ENCODE data around the gene EXO5. TPM values are rescaled to one million over a fixed set of nuclear protein-coding genes. Genes with fewer than 3 reads are reported as not detected.

EXO5 gene
- total and polyA plus RNA-seq, 2 of the 8 experiments (the other 6 are each of a cell fraction or from before 2014, with no cell fraction given): 4.4 to 8.5 TPM

DNA sequence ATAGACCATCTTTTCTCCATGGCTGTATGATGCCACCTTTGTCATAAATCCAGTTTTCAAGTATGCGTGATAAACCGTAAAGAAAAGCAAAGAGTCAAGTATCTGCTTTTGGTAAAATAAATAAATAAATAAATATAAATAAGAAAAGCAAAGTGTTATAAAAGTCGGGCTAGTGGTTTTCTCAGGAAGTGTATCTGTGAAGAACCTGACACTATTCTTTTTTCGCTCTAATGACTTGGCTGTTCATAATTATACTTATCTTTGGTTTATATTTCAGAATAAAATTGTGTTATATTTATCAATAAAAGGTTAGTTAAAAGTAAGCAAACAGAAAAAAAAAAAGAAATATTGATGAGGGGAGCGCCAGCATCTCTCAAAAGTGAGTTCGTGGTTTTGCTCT is 594 bp upstream of the EXO5 start:
- no peak for FAIRE-seq
- Histone ChIP-seq H3K23ac (ENCODE audit: insufficient read length) (no peak overlapping the region), H4K20me1 (replicated peaks in 1 of 2; ENCODE audit: control insufficient read depth in 1 of 2, insufficient read depth in 2 of 2, low read length in 2 of 2) (peaks cover 0 to 2% of the 10 kb centered on the region in 2 experiments), H3K36me3 (ENCODE audit: control insufficient read depth in 2 of 4, insufficient read depth in 4 of 4, low read length in 3 of 4) (no peaks in the 10 kb centered on the region), H2AK5ac (ENCODE audit: low read depth, low read length) (no peak overlapping the region), H3K18ac (ENCODE audit: extremely low read depth, low read length) (peak overlapping the region; percentile 15; the same call in 1 of the 2 replicates), H3K79me2 (ENCODE audit: control insufficient read depth in 1 of 2, insufficient read depth in 2 of 2, low read length in 2 of 2) (no peaks in the 10 kb centered on the region), H3K27ac (ENCODE audit: low read depth, low read length) (no peak overlapping the region), H3K27me3 (replicated peaks in 1 of 4; ENCODE audit: control insufficient read depth in 3 of 4, extremely low read depth in 1 of 4, insufficient read depth in 3 of 4, low read length in 3 of 4) (peaks cover 0 to 12% (median 9%) of the 10 kb centered on the region in 4 experiments; a peak in 6 of 7 replicates), H3K9me3 (ENCODE audit: insufficient read depth in 2 of 2, low read depth in 1 of 2, low read length in 1 of 2) (0 out of 4 replicates have a peak, but pooled peaks cover 0 to 8% of the 10 kb centered on the region in 2 experiments), H3K56ac (replicated peaks; ENCODE audit: insufficient read length, low read depth, low read length) (no peak overlapping the region), H2BK15ac (ENCODE audit: low read length) (no peak overlapping the region), H3K4ac (replicated peaks; ENCODE audit: insufficient read length, low read depth, low read length) (no peak overlapping the region), H2BK120ac (replicated peaks; ENCODE audit: low read depth, low read length) (no peak overlapping the region), H3K23me2 (ENCODE audit: low read depth, low read length) (peaks cover 7% of the 10 kb centered on the region; the same call in 1 of the 2 replicates), H3K4me1 (replicated peaks in 1 of 4; ENCODE audit: control insufficient read depth in 3 of 4, insufficient read depth in 4 of 4, low read length in 3 of 4) (0 out of 7 replicates have a peak, but pooled peaks cover 0 to 2% (median under 1%) of the 10 kb centered on the region in 4 experiments), H3K14ac (ENCODE audit: insufficient read length) (no peak overlapping the region), H4K5ac (ENCODE audit: insufficient read length, low read depth, low read length) (peak overlapping the region; percentile 8), H4K8ac (ENCODE audit: extremely low read depth, insufficient read depth, low read length) (peak overlapping the region; percentile 90; the same call in 1 of the 2 replicates), H3K9ac (replicated peaks in 1 of 4; ENCODE audit: extremely low read depth in 1 of 4, low read depth in 3 of 4, low read length in 3 of 4) (no peak overlapping the region), H3K4me2 (ENCODE audit: insufficient read depth in 1 of 2, low read depth in 2 of 2, low read length in 2 of 2) (peak overlapping the region; percentile 92 to 95), H2AFZ (ENCODE audit: low read length) (peak overlapping the region; percentile 98), H2BK5ac (ENCODE audit: low read depth, low read length) (no peak overlapping the region), H2BK12ac (ENCODE audit: low read depth, low read length) (no peak overlapping the region), H3K4me3 (ENCODE audit: extremely low read depth in 1 of 4, insufficient read depth in 2 of 4, low read depth in 3 of 4, low read length in 4 of 4) (peak overlapping the region; percentile 69 to 76 (median 72)), H2BK20ac (ENCODE audit: low read length) (no peak overlapping the region), H3K79me1 (ENCODE audit: low read depth, low read length) (no peaks in the 10 kb centered on the region; the same call in 1 of the 2 replicates), H4K91ac (replicated peaks; ENCODE audit: insufficient read length, low read length) (peak overlapping the region; percentile 61)
- POLR2A ChIA-PET (ENCODE audit: partially characterized antibody): interaction anchor here (1.0 to 1.8 kb wide), 3 partner anchors 12 to 31 kb away, joined by 3 to 6 read pairs (median 6); partner anchors contain the start of genes ZFP69 and ZNF684
- no peak for DNase-seq (ENCODE audit: low read depth in 1 of 2, low spot score in 2 of 2)
- 52% methylated on average over 6 of the region's 6 CpGs; no CpG with 5 or more reads in 1 of the 2 experiments for WGBS, 2 experiments (ENCODE audit: extremely low coverage in 1 of 2, insufficient coverage in 1 of 2, insufficient read length in 1 of 2, insufficient replicate concordance in 2 of 2, low coverage in 1 of 2, low lambda C conversion rate in 2 of 2, missing lambda C conversion rate in 1 of 2)
- CTCF ChIA-PET (ENCODE audit: partially characterized antibody): no interaction called here
- TF ChIP-seq RXRA (IDR thresholded peaks at IDR 0.05; ENCODE audit: insufficient read depth, low read depth, low read length) (no peak), ASH2L (IDR thresholded peaks at IDR 0.05; ENCODE audit: low read length) (no peak), EGR1 (IDR thresholded peaks at IDR 0.05; ENCODE audit: borderline replicate concordance, low read depth, low read length) (no peak), GABPA (IDR thresholded peaks at IDR 0.05; ENCODE audit: borderline replicate concordance, insufficient read depth, low read length) (no peak), BACH1 (IDR thresholded peaks at IDR 0.05; ENCODE audit: low read length) (no peak), RNF2 (IDR thresholded peaks at IDR 0.05; ENCODE audit: borderline replicate concordance, low read depth, low read length, missing control alignments, poor library complexity, severe bottlenecking) (no peak), SIRT6 (IDR thresholded peaks at IDR 0.05; ENCODE audit: low read length) (no peak), TCF12 (IDR thresholded peaks at IDR 0.05; ENCODE audit: low read depth, low read length) (no peak), PHF8 (conservative IDR thresholded peaks at IDR 0.05; ENCODE audit: low read depth, low read length) (no peak)
